A549 (cell line): ENCODE results near the gene EVA1C. TPM values are rescaled to one million over a fixed set of nuclear protein-coding genes. Genes with fewer than 3 reads are reported as not detected.
"Not testable (repeated sequence)": the region's sequence is repeated elsewhere in the genome, so short reads cannot be mapped to it uniquely, and the experiment has no call there.

Experiments used
- ATAC-seq, 2 experiments: fragments of 200-7000 bp in 1 of 2; fragments of >200 bp in 1 of 2; cut with Nextera tagmentation in 1 of 2; cut with Tn5 transposase in 1 of 2; 3 replicates each; pipeline versions ENCODE4 v1.8.0 to v1.9.1; 2018 to 2020; ENCODE audit warnings: mild to moderate bottlenecking in 1 of 2, moderate library complexity in 1 of 2
- CTCF ChIA-PET: fragments of 300-600 bp; sonication (Branson Sonifier 250); formaldehyde crosslinking; extraction: SDS; loops from one replicate; lab custom pipeline; 2021; ENCODE audit warnings: antibody characterized with exemption, inconsistent platforms; lab: Yijun Ruan, JAX
- POLR2A ChIA-PET: fragments of 350-600 bp; formaldehyde crosslinking; extraction: SDS; loops from one replicate; lab custom pipeline; 2021; ENCODE audit warnings: antibody characterized with exemption, inconsistent platforms; lab: Yijun Ruan, JAX
- DNase-seq, 2 experiments: peaks; one replicate each; pipeline versions ENCODE4 v3.0.0 to v3.0.0-alpha.2; 2011 to 2016; ENCODE audit warnings: low read depth in 1 of 2, low spot score in 1 of 2
- FAIRE-seq: peaks from 2 replicates; lab custom pipeline; 2011; peaks lifted over from hg19 to GRCh38; lab: Jason Lieb, UNC
- H3K27ac ChIP-seq, 2 experiments: fragments of >200 bp; sonication (Bioruptor Twin); formaldehyde crosslinking; 3 replicates each; pipeline ENCODE4 v1.5.1; 2016 to 2017
- H3K4me1 ChIP-seq: fragments of >200 bp; sonication (Bioruptor Twin); formaldehyde crosslinking; 3 replicates; pipeline ENCODE4 v1.6.1; 2016
- H3K4me2 ChIP-seq: fragments of >200 bp; sonication (Bioruptor Twin); formaldehyde crosslinking; 3 replicates; pipeline ENCODE4 v1.6.1; 2016
- H3K4me3 ChIP-seq: fragments of >200 bp; sonication (Bioruptor Twin); formaldehyde crosslinking; 3 replicates; pipeline ENCODE4 v1.5.1; 2016
- H3K9me3 ChIP-seq: fragments of >200 bp; sonication (Bioruptor Twin); formaldehyde crosslinking; 3 replicates; pipeline ENCODE4 v1.6.1; 2016
- BHLHE40 ChIP-seq: IDR thresholded peaks from 2 replicates; pipeline ENCODE4 v1.6.1; 2012; ENCODE audit warnings: low read depth, low read length, inconsistent platforms
- CHD2 ChIP-seq: fragments of 150-350 bp; IDR thresholded peaks from 2 replicates; pipeline ENCODE4 v1.6.1; 2014; ENCODE audit warnings: low read length; ENCODE audit not compliant: partially characterized antibody
- EHF ChIP-seq: fragments of 250-450 bp; sonication (Bioruptor Pico); IDR thresholded peaks from 2 replicates; pipeline ENCODE4 v1.5.0; 2020; ENCODE audit warnings: mild to moderate bottlenecking
- ESRRA ChIP-seq: fragments of 150-350 bp; IDR thresholded peaks from 2 replicates; pipeline ENCODE4 v1.6.1; 2014; ENCODE audit warnings: mild to moderate bottlenecking, low read length, borderline replicate concordance
- FOXS1 ChIP-seq: fragments of 250-450 bp; sonication (Bioruptor Pico); IDR thresholded peaks from 2 replicates; pipeline ENCODE4 v1.5.0; 2020; ENCODE audit warnings: mild to moderate bottlenecking, moderate library complexity
- HEYL ChIP-seq: fragments of 250-450 bp; sonication (Bioruptor Pico); IDR thresholded peaks from 2 replicates; pipeline ENCODE4 v1.8.0; 2021; ENCODE audit warnings: mild to moderate bottlenecking, moderate library complexity
- HOXB13 ChIP-seq: fragments of 250-450 bp; sonication (Bioruptor Pico); IDR thresholded peaks from 2 replicates; pipeline ENCODE4 v1.5.0; 2020; ENCODE audit warnings: low read depth, mild to moderate bottlenecking, moderate library complexity
- JUN ChIP-seq, 2 experiments: fragments of >200 bp; sonication (Bioruptor Twin); formaldehyde crosslinking; IDR thresholded peaks; 2 replicates in 1 of 2; 3 replicates in 1 of 2; pipeline ENCODE4 v1.6.1; 2016 to 2017
- JUNB ChIP-seq: fragments of >200 bp; sonication (Bioruptor Twin); formaldehyde crosslinking; IDR thresholded peaks from 2 replicates; pipeline ENCODE4 v1.6.1; 2016
- KDM1A ChIP-seq: fragments of 200-600 bp; sonication (generic); IDR thresholded peaks from 2 replicates; pipeline ENCODE4 v1.6.1; 2016; ENCODE audit warnings: low read depth, mild to moderate bottlenecking
- KDM5A ChIP-seq: fragments of 200-600 bp; sonication (generic); IDR thresholded peaks from 2 replicates; pipeline ENCODE4 v1.6.1; 2016; ENCODE audit warnings: antibody characterized with exemption, mild to moderate bottlenecking
- MAFK ChIP-seq: fragments of 450-650 bp; IDR thresholded peaks from 2 replicates; pipeline ENCODE4 v1.6.1; 2014; ENCODE audit not compliant: partially characterized antibody
- MAZ ChIP-seq: fragments of 150-350 bp; IDR thresholded peaks from 2 replicates; pipeline ENCODE4 v1.6.1; 2014; ENCODE audit warnings: antibody characterized with exemption, low read depth, low read length, borderline replicate concordance
- NFE2L2 ChIP-seq: fragments of 150-350 bp; conservative IDR thresholded peaks from 2 replicates; pipeline ENCODE4 v1.6.1; 2014; ENCODE audit warnings: low read length
- POLR2AphosphoS2 ChIP-seq: conservative IDR thresholded peaks from 2 replicates; pipeline ENCODE4 v1.6.1; 2012; ENCODE audit warnings: low read length, improper control_type of control experiment, inconsistent platforms
- RARB ChIP-seq: fragments of 250-450 bp; sonication (Bioruptor Pico); IDR thresholded peaks from 2 replicates; pipeline ENCODE4 v1.8.0; 2021; ENCODE audit warnings: mild to moderate bottlenecking, moderate library complexity
- RCOR1 ChIP-seq: fragments of 150-350 bp; IDR thresholded peaks from 2 replicates; pipeline ENCODE4 v1.6.1; 2014; ENCODE audit warnings: antibody characterized with exemption, low read length, low read depth
- RFX5 ChIP-seq: fragments of 450-650 bp; IDR thresholded peaks from 2 replicates; pipeline ENCODE4 v1.7.1; 2014; ENCODE audit warnings: antibody characterized with exemption, mild to moderate bottlenecking, moderate library complexity
- TP53 ChIP-seq: fragments of 250-450 bp; sonication (Bioruptor Pico); IDR thresholded peaks from 2 replicates; pipeline ENCODE4 v1.5.0; 2021; ENCODE audit warnings: mild to moderate bottlenecking, moderate library complexity
- WGBS: methylation state at CpG from one replicate; pipeline ENCODE4 v1.1.6; 2017; ENCODE audit errors: missing lambda C conversion rate; 5-methylcytosine and 5-hydroxymethylcytosine counted together
- polyA plus RNA-seq, 4 experiments: library from polyadenylated mRNA; depleted of rRNA in 3 of 4; stranded (reverse); fragments of >200 nt; fragmentation: RNase III in 1 of 4; extraction: RNeasy Plus Mini Kit Qiagen cat#74134 plus additional on column Dnase treatment in 1 of 4; gene quantifications; 2 replicates in 3 of 4; 3 replicates in 1 of 4; pipeline ENCODE4 v1.2.3, GENCODE V29; 2011 to 2017
- TF ChIP-seq, protein P1 (sequence below): fragments of >200 bp; sonication (Bioruptor Twin); formaldehyde crosslinking; IDR thresholded peaks from 2 replicates; pipeline ENCODE4 v1.6.1; 2016
- TF ChIP-seq, protein P2 (sequence below): fragments of 150-350 bp; IDR thresholded peaks from 2 replicates; pipeline ENCODE4 v1.6.1; 2014; ENCODE audit warnings: low read depth, mild to moderate bottlenecking, low read length
- TF ChIP-seq, protein P3 (sequence below): fragments of 250-450 bp; sonication (Bioruptor Pico); IDR thresholded peaks from 2 replicates; pipeline ENCODE4 v1.5.0; 2020; ENCODE audit warnings: low read depth, mild to moderate bottlenecking, moderate library complexity

The EVA1C gene
- polyA plus RNA-seq, 2 of the 4 experiments (the other 2 are of a cell fraction): 41.1 to 48.0 TPM

DNA sequence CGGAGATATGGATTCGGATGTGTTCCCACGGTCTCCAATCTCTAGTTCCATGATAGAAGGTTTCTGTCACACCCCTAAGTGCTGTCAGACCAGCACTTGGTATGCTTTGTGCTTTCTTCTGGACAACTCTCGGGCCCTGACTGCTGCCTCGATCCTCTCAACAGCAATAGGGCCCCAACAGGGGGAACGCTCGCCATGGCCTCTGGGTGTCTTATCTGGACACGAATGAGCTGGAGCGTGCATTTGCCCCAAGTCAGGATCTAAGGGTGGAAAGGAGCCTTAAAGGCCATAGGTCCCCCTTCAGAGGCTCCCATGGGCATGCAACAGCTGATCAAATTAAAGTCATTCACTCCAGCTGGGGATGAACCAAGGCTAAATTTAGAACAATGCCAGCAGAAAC is 96.1 kb downstream of the EVA1C start (continued):
- TF ChIP-seq HEYL (CRISPR knock-in tag) (no peak), CHD2 (no peak), MAFK (no peak)
- TF ChIP-seq, all 56 proteins: peak for 0

DNA sequence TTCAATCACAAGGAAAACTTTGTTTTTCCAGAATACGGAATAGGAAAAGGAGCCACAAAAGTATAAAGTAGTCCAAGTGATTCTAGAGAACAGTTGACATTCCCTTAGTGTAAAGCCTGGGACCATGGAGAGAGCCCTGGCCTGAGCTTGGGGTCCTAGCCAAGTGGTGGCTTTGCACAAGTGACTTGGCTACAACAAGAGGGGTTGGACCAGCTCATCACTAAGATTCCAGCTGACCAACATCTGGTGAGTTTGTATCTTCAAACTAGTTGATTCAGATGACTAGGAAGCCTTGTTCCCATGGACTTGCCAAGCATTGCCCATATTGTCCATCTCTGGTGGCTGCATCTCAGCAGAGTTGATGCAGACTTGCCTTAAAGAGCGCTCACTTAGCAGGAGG is 96.5 kb downstream of the EVA1C start:
- ATAC-seq, CTCF ChIA-PET, POLR2A ChIA-PET: not testable (repeated sequence)

DNA sequence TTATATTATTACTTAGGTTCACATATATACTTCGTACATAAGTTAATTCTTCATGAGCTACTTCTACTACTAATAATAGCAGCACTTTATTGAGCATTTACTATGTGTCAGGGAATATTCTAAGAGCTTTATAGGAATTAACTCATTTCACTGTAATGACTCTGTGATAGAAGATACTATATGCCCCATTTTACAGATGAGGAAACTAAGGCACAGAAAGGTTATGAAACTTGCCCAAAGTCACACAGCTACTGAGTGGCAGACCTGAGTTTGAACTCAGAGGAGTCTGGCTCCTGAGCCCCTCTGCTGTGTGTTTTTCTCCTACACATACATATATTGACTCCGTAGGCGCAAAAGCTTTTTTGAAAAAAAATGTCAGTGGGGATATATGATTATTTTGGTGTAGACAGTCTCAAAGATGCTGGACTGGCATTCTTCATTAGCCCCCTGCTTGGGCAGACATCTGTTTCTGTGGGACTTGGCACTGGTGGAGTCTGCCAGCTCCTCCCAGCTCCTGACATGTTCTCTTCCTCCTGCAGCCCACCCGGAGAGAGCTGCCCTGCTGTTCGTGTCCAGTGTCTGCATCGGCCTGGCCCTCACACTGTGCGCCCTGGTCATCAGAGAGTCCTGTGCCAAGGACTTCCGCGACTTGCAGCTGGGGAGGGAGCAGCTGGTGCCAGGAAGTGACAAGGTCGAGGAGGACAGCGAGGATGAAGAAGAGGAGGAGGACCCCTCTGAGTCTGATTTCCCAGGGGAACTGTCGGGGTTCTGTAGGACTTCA is 102.0 kb downstream of the EVA1C start:
- H3K4me2 ChIP-seq: no peak overlapping the region
- CTCF ChIA-PET: interaction anchor here (1.0 to 1.7 kb wide), 3 partner anchors 40 to 99 kb away, joined by 3 to 5 read pairs (median 3); no protein-coding TSS in a partner anchor
- WGBS: 86% methylated on average over 12 of the region's 12 CpGs
- no peak for DNase-seq
- no peaks in the 10 kb centered on the region for H3K9me3 ChIP-seq
- H3K4me3 ChIP-seq: no peak overlapping the region
- no peak for FAIRE-seq
- no peak for ATAC-seq
- no peak overlapping the region; a peak in 1 of 6 replicates for H3K27ac ChIP-seq
- H3K4me1 ChIP-seq: no peaks in the 10 kb centered on the region
- POLR2A ChIA-PET: interaction anchor here (0.6 kb wide), 1 partner anchor 15 kb away, joined by 4 read pairs; no protein-coding TSS in a partner anchor
- TF ChIP-seq JUNB: no peak
- no peak for TF ChIP-seq POLR2AphosphoS2
- TF ChIP-seq, all 56 proteins: peak for 0

More for the DNA sequence above, 96.5 kb downstream of the EVA1C start:
- not testable (repeated sequence) for H3K9me3 ChIP-seq, H3K27ac ChIP-seq, H3K4me1 ChIP-seq, DNase-seq, H3K4me2 ChIP-seq, FAIRE-seq, H3K4me3 ChIP-seq
- 97% methylated on average over 2 of the region's 2 CpGs for WGBS

DNA sequence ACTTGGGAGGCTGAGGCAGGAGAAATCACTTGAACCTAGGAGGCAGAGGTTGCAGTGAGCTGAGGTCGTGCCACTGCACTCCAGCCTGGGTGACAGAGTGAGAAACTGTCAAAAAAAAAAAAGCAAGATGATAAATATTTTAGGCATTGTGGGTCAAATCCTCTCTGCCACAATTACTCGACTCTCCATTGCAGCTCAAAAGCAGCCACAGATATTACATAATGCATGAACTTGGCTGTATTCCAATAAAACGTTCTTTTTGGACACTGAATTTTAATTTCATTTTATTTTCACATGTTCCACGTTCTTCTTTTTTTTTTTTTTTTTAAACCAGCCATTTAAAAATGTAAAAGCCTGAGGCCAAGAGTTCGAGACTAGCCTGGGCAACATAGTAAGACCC is 103.4 kb downstream of the EVA1C start:
- Histone ChIP-seq H3K27ac (no peak overlapping the region), H3K4me1 (peaks cover 3% of the 10 kb centered on the region; the same call in 1 of the 3 replicates), H3K4me2 (no peak overlapping the region), H3K4me3 (no peak overlapping the region), H3K9me3 (no peaks in the 10 kb centered on the region)
- no peak for TF ChIP-seq TP53 (CRISPR knock-in tag)
- TF ChIP-seq ESRRA: no peak
- TF ChIP-seq, protein P1, sequence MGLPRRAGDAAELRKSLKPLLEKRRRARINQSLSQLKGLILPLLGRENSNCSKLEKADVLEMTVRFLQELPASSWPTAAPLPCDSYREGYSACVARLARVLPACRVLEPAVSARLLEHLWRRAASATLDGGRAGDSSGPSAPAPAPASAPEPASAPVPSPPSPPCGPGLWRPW: no peak
- TF ChIP-seq RCOR1: no peak
- no peak for TF ChIP-seq KDM5A
- no peak for TF ChIP-seq FOXS1 (CRISPR knock-in tag)
- TF ChIP-seq MAZ: no peak
- TF ChIP-seq HOXB13 (CRISPR knock-in tag): no peak
- no peak for TF ChIP-seq RARB (CRISPR knock-in tag)
- 45% methylated on average over 5 of the region's 5 CpGs for WGBS
- FAIRE-seq: no peak
- DNase-seq: no peak
- ChIA-PET POLR2A (interaction anchor here (0.7 kb wide), 1 partner anchor 312 kb away, joined by 6 read pairs; no protein-coding TSS in a partner anchor), CTCF (interaction anchor here (0.6 to 2.4 kb wide), 7 partner anchors 9 to 101 kb away, joined by 3 to 8 read pairs (median 3); no protein-coding TSS in a partner anchor)
- no peak for ATAC-seq

DNA sequence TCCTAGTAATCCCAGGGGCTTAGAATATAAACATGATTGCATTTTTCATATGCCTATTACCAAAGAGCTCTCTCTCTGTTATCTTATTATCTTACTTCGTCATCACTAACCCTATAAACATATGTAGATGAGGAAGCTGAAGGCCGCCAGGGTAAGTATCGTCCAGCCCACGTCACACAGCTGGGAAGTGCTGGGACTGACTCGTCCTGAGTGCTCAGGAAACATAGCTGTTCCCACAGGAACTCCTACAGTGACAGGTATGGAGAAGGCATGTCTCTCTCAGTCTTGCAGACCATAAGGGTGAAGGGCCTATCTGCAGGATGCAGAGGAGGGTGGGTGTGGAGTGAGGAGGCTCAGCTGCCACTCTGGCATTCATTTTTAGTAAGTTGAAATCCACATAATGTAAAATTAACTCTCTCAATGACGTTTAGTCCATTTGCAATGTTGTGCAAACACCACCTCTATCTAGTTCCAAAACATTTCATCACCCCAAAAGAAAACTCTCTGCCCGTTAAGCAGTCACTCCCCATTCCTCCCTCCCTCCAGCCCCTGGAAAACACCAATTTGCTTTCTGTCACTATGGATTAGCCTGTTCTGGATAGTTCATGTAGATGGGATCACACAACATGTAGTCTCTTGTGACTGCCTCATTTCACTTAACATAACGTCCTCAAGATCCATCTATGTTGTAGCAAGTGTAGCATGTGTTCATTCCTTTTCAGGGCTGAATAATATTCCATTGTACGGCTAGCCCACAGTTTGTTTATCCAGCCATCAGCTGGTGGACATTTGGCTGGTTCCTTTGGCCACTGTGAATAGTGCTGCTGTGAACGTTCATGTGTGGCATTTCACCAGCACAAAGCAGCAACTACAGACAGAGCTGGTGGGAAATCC is 104.5 kb downstream of the EVA1C start:
- peak; percentile 41 to 56; a peak in 2 of 6 replicates for ATAC-seq
- peak in 1 of 2 experiments; percentile 25 for DNase-seq
- Histone ChIP-seq H3K4me2 (no peak overlapping the region), H3K4me1 (peaks cover 11% of the 10 kb centered on the region; the same call in 2 of the 3 replicates), H3K27ac (no peak overlapping the region; a peak in 1 of 6 replicates), H3K9me3 (no peaks in the 10 kb centered on the region), H3K4me3 (no peak overlapping the region)
- ChIA-PET POLR2A (no interaction called here), CTCF (interaction anchor here (2.4 kb wide), 1 partner anchor 102 kb away, joined by 8 read pairs; no protein-coding TSS in a partner anchor)
- FAIRE-seq: no peak
- 55% methylated on average over 10 of the region's 10 CpGs for WGBS
- no peak for TF ChIP-seq BHLHE40
- no peak for TF ChIP-seq HEYL (CRISPR knock-in tag)
- TF ChIP-seq RFX5: no peak
- TF ChIP-seq, protein P2, sequence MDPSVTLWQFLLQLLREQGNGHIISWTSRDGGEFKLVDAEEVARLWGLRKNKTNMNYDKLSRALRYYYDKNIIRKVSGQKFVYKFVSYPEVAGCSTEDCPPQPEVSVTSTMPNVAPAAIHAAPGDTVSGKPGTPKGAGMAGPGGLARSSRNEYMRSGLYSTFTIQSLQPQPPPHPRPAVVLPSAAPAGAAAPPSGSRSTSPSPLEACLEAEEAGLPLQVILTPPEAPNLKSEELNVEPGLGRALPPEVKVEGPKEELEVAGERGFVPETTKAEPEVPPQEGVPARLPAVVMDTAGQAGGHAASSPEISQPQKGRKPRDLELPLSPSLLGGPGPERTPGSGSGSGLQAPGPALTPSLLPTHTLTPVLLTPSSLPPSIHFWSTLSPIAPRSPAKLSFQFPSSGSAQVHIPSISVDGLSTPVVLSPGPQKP: no peak
- TF ChIP-seq, protein P3, sequence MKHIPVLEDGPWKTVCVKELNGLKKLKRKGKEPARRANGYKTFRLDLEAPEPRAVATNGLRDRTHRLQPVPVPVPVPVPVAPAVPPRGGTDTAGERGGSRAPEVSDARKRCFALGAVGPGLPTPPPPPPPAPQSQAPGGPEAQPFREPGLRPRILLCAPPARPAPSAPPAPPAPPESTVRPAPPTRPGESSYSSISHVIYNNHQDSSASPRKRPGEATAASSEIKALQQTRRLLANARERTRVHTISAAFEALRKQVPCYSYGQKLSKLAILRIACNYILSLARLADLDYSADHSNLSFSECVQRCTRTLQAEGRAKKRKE: no peak
- TF ChIP-seq FOXS1 (CRISPR knock-in tag): no peak
- no peak for TF ChIP-seq RCOR1
- no peak for TF ChIP-seq NFE2L2
- no peak for TF ChIP-seq JUNB
- TF ChIP-seq KDM1A: no peak
- no peak for TF ChIP-seq ESRRA
- no peak for TF ChIP-seq EHF (CRISPR knock-in tag)
- TF ChIP-seq JUN (IDR thresholded peaks at IDR 0.05): no peak
